ENCODE results near the gene WNT8A.
"Not testable (repeated sequence)": the region's sequence is repeated elsewhere in the genome, so short reads cannot be mapped to it uniquely, and the experiment has no call there.

Gene WNT8A

DNA sequence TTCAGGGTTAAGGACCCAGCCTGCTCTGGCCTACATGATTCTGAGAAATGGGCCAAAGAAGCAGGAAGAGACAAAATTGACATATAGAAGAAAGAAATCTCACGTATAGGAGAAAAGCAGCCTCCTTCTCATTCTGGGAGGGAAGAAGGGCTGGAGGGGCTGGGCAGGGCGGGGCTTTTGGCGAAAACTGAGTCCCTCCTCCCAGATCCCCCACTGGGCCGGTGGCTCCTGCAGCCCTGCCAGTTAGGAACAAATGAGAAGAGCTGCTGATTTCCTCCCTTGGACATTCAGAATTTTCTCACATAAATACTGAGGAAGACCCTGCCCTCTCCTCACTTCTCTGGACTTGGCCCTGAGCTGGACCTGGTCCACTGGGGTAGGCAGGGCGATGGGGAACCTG, at the start of gene WNT8A:
TSS of gene WNT8A (plus strand) at position 332 of the 400 bp plus-strand sequence. CDS start 95 bp downstream, outside the sequence.
- no peak for DNase-seq (ENCODE audit: low read depth)

DNA sequence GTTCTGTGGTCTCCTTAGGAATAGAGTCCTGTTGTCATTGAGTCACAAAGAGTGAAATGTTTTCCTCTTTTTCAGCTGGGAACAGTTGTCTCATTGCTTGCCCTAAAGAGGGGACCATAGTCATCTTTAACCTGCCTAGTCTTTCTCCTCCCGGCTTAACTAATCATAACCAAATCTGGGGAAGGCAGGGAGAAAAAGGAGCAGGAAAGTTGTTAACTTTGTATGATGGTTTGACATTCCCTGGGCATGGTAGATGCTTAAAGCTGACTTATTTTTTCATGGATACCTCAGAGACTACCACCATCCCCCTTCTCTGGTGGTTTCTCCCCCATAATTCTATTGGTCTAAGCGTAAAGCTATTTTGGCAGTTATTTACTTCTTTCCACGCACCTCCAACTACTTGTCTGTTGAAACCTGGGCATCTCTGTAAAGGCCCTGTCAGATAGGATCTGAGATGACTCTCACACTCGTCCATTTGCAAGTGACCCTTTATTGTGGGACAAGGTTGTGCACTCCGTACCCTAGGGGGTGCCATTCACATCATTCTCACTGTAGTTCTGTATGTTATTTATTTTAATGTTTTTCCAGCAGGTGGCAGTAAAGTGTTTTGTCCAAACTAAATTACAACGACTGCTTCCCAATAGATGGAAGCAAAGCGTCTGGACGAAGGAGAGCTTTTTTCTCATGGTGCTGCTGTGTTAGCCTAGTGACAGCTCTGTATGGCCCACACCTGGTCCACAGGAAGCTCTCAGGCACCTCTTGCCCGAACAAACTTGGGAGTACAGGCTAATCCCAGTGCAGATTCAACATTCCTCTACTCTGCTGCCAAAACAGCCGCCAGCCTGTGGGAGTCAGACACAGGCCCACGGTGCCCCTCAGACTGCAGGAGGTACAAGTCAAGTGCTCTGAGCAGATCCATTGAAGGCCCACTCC, 48.0 kb upstream of the WNT8A start:
- DNase-seq (ENCODE audit: low read depth): peak; percentile 21

GRCh38 chr5:138037271-138037670, 46.6 kb upstream of the WNT8A start:
- DNase-seq (ENCODE audit: low read depth): no peak

DNA sequence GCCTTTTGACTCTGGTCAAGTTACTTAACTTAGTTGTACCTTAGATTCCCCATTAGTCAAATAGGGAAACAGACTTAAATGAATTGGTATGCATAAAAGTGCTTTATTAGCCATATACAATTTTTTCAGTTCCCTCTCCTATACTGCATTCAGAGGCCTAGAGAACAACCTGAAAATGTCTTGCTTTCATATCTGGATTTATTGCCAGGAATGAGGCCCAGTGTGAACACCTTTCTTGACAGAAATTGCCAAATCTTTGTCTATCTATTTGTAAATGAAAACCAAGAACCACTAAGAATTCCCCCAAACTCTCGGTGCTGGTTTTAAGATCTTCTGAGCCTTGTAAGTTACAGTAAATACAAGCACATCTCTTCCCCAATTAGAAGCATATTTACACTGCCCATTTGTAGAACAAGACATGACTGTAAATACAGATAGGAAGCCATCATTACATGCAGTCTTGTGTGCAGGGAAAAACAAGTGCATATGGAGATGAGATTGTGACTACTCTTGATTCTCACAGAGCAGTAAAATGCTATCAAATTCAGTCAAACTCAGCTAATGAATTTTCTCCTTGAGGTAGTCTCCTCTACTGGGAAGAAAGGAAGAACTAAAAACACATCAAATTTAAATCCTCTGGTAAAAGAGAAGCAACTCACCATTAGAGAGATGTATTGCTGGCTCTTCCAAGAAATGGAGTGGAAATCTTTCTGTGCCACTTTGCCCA, 45.8 kb upstream of the WNT8A start:
- no peak for DNase-seq (ENCODE audit: low read depth)

GRCh38 chr5:138038826-138039225, 45.0 kb upstream of the WNT8A start:
- no peak for DNase-seq (ENCODE audit: low read depth)

DNA sequence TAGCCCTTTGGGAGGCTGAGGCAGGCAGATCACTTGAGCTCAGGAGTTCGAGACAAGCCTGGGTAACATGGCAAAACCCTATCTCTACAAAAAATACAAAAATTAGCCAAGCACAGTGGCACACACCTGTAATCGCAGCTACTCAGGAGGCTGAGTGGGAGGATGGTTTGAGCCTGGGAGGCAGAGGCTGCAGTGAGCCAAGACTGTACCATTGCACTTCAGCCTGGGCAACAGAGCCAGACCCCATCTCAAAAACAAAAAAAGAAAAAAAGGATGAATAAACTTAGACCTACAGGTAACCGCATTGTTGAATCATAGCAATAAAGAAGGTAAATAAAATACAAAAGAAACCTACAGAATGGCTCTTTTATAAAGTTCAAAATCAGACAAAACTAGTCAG, 38.5 kb upstream of the WNT8A start:
- not testable (repeated sequence) for DNase-seq (ENCODE audit: low read depth)

GRCh38 chr5:138051441-138052296, 32.2 kb upstream of the WNT8A start:
- DNase-seq (ENCODE audit: low read depth): no peak

GRCh38 chr5:138052718-138053117, 31.1 kb upstream of the WNT8A start:
- not testable (repeated sequence) for DNase-seq (ENCODE audit: low read depth)

GRCh38 chr5:138053554-138053953, 30.3 kb upstream of the WNT8A start:
- no peak for DNase-seq (ENCODE audit: low read depth)

DNA sequence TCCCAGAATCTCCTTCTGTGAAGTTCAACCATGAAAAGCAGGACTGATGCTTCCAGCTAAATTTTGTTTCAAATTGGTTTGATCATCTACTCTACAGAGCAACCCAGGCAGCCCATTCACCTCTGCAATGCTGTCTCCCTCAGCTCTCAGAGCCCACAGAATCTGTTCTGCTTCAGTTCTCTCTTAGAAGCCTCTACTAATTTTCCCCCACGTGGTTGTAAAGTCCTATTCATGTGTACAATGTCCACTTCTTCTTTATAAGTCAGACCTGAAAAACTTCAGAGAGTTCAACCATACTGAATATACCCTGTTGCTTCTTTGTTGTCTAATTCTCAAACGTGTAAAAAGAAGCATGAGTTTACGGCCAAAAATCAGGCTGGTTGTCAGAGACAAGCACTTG, 29.6 kb upstream of the WNT8A start:
- no peak for DNase-seq (ENCODE audit: low read depth)

GRCh38 chr5:138054847-138055558, 28.8 kb upstream of the WNT8A start:
- no peak for DNase-seq (ENCODE audit: low read depth)

GRCh38 chr5:138064526-138064925, 19.3 kb upstream of the WNT8A start:
- DNase-seq (ENCODE audit: low read depth): no peak

DNA sequence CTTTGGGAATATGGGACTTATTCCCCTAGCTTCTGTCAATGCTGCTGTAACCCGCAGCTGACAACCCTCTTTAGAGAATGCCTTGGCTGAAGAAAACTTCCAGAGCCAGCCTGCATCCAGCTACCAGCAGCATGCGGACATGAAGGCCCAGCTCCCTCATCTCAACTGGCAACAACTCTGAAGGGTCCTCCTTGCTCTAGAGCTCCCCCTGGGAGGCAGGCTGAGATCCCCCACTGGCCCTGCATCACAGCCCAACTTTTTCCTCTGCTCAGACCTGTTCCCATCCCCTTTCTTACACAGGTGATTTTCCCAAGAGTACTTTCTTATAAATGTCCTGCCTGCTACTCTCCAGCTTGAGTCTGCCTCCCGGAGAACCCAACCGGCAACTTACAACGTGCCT, 18.7 kb upstream of the WNT8A start:
- no peak for DNase-seq (ENCODE audit: low read depth)

- no peak for DNase-seq (ENCODE audit: low read depth)
Observed at GRCh38 chr5:138067945-138068344, 15.9 kb upstream of the WNT8A start.

DNA sequence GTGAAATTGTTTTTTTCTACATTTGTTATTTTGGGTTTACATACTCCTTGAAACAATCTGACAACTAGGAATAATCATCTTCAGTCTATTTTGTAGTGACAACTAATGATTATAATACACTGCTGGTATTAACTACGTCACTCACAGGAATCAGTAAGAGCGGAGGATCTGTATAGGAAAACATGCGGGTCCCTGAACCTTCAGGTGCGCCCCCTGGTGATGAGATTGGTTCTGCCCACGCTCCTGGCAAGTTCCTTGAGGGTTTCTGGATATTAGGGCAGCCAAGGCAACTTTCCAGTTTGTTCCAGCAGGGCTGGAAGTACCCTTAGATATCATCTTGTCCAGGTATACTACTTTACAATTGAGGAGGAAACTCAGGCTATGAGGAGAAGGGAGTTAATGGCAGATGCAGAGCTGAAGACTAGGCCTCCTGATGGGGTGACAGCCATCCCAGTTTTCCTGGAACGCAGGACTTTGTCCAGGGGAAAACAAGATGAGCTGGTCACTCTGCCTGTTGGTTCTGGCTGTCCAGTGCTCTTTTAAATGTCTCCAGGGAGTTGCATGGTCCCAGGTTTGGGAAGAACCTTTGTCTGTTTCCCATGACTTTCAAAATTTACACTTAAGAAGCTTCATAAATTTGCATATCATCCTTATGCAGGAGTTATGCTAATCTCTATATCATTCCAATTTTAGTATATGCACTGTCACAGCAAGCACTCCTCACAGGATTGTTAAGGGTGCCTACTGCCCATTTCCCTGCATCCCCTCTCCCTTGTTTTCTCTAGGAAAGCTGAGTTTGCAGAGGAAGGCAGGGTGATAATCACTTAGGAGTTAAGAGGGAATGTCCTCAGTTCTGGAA, 14.9 kb upstream of the WNT8A start:
- DNase-seq (ENCODE audit: low read depth): peak; percentile 57

GRCh38 chr5:138070026-138070425, 13.8 kb upstream of the WNT8A start:
- DNase-seq (ENCODE audit: low read depth): not testable (repeated sequence)

DNA sequence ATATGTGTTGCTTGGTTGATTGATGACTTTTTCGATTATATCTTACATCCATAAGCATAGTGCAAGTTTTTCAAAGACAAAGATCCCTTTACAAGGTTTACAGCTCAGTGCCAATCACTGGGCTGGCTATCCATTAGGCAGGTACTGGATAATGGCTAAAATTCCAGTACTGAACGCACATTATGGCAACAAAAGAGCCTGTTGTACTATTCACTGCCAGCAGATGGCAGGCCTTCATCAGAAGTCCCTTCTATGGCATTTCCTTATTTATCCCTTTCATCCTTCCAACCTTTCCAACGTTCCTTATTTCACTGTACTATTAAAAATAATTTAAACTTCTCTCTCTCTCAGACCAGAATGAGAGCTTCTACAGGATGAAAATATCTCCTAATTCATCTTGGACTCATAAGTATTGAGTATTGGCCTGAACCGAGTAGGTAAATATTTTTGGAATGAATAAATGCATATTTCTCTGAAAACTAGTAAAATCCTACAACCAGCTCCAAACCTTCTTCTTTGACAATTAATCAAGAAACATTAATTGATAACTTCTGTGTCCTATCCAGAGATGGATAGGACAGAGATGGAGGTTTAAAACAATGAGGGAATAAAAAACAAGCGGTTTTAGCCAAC, 6.7 kb upstream of the WNT8A start:
- DNase-seq (ENCODE audit: low read depth): peak; percentile 8

DNA sequence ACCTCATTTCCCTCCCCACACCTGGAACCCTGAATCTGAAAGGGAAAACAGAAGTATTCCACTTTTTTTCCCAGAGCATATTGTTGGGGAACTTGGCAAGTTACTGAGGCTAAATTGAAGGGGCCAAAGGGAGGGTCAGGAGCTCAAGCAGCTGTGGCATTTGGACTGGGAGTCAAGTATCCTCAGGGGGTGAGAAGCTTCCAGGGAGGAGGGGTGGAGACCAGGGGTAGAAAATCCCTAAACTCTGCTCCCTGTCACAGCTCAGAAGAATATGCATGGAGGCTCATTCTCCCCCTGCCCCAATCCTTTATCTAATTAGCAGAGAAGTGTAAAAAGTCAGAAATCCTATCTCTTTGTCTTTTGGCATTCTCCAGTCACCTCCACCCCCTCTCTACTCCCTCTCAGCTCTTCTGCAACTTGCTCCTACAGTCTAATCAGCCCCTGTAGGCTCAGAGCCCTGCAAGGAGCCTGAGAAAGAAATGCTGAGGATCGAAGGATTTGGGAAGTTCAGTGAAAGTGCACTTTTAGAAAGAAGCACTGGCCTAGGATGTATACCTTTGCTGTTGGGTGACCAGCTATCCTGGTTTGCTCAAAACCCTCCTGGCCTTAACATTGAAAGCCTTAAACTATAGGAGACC, 5.7 kb upstream of the WNT8A start:
- no peak for DNase-seq (ENCODE audit: low read depth)

GRCh38 chr5:138082033-138082432, 1.8 kb upstream of the WNT8A start:
- DNase-seq (ENCODE audit: low read depth): no peak

DNA sequence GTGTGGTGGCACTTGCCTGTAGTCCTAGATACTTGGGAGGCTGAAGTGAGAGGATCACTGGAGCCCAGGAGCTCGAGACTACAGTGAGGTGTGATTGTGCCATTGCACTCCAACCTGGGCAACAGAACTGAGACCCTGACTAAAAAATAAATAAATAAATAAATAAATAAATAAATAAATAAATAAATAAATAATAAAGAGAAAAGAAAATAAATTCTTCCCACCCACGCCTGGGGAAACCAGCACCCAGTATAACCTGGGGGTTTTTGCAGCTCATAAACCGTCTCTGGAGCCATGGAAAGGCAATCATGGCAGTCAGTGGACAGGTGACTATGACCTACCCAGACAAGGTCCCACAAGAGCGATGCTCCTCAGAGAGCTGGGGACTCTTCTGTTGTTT, 7.9 kb downstream of the WNT8A start:
- DNase-seq (ENCODE audit: low read depth): no peak

Data from stimulated activated CD8-positive, alpha-beta memory T cell treated with anti-CD3 and anti-CD28 coated beads, Interleukin-4, amount 100 ng/mL, for 24 hours (primary cell).